ENCODE results near the gene KRT71. TPM values are rescaled to one million over a fixed set of nuclear protein-coding genes. Genes with fewer than 3 reads are reported as not detected.
"Not testable (repeated sequence)": the region's sequence is repeated elsewhere in the genome, so short reads cannot be mapped to it uniquely, and the experiment has no call there.

KRT71 gene
- total RNA-seq, 4 donors from 2014 or later, result not detected

- DNase-seq, result no peak
- ATAC-seq, result no peak
- no peaks in the 10 kb centered on the region for H3K9me3 ChIP-seq
- in situ Hi-C loops (cut with MboI; ENCODE audit: low sequenced_read_pairs in 4 of 4) (no loop called here), intact Hi-C loops (cut with DNase I; ENCODE audit: low total_unique reads) (no loop called here)
- H3K4me1 ChIP-seq, result no peaks in the 10 kb centered on the region
- H3K4me3 ChIP-seq, result no peak overlapping the region
- H3K27ac ChIP-seq, result no peak overlapping the region
- peaks cover 15 to 32% (median 20%) of the 10 kb centered on the region in 3 donors for H3K27me3 ChIP-seq
- TF ChIP-seq POLR2A (IDR thresholded peaks at IDR 0.05) (no peak), CTCF (IDR thresholded peaks at IDR 0.05 in 4 of 5, conservative IDR thresholded peaks at IDR 0.05 in 1 of 5) (no peak)
- no peaks in the 10 kb centered on the region for H3K36me3 ChIP-seq
These were observed 47.5 kb upstream of the KRT71 start for GRCh38 chr12:52600475-52600874.

- Histone ChIP-seq H3K27ac (no peak overlapping the region), H3K4me1 (no peaks in the 10 kb centered on the region), H3K36me3 (no peaks in the 10 kb centered on the region), H3K4me3 (no peak overlapping the region), H3K27me3 (peaks cover 15 to 32% (median 20%) of the 10 kb centered on the region in 3 donors), H3K9me3 (no peaks in the 10 kb centered on the region)
- no peak for DNase-seq
- in situ Hi-C loops (cut with MboI; ENCODE audit: low sequenced_read_pairs in 4 of 4), result no loop called here
- no peak for TF ChIP-seq CTCF (IDR thresholded peaks at IDR 0.05 in 4 of 5, conservative IDR thresholded peaks at IDR 0.05 in 1 of 5)
- TF ChIP-seq POLR2A (IDR thresholded peaks at IDR 0.05), result no peak
- intact Hi-C loops (cut with DNase I; ENCODE audit: low total_unique reads), result no loop called here
- ATAC-seq, result no peak
These were observed 47.1 kb upstream of the KRT71 start for GRCh38 chr12:52600071-52600470.

GRCh38 chr12:52598966-52599365 is 46.0 kb upstream of the KRT71 start:
- H3K36me3 ChIP-seq, result no peaks in the 10 kb centered on the region
- intact Hi-C loops (cut with DNase I; ENCODE audit: low total_unique reads) (no loop called here), in situ Hi-C loops (cut with MboI; ENCODE audit: low sequenced_read_pairs in 4 of 4) (loop anchor here in 1 of 4 donors (25.0 kb wide), 2 partner anchors 288 to 388 kb away; no protein-coding TSS in a partner anchor)
- H3K4me1 ChIP-seq, result no peaks in the 10 kb centered on the region
- H3K9me3 ChIP-seq, result no peaks in the 10 kb centered on the region
- no peak for DNase-seq
- peaks cover 15 to 32% (median 20%) of the 10 kb centered on the region in 3 donors for H3K27me3 ChIP-seq
- H3K4me3 ChIP-seq, result no peak overlapping the region
- H3K27ac ChIP-seq, result no peak overlapping the region
- TF ChIP-seq CTCF (IDR thresholded peaks at IDR 0.05 in 4 of 5, conservative IDR thresholded peaks at IDR 0.05 in 1 of 5), result no peak
- no peak for TF ChIP-seq POLR2A (IDR thresholded peaks at IDR 0.05)
- ATAC-seq, result no peak

GRCh38 chr12:52594237-52594636 is 41.3 kb upstream of the KRT71 start:
- H3K4me3 ChIP-seq; H3K4me1 ChIP-seq; ATAC-seq; H3K9me3 ChIP-seq; DNase-seq; H3K27me3 ChIP-seq; H3K27ac ChIP-seq; intact Hi-C loops (cut with DNase I; ENCODE audit: low total_unique reads); H3K36me3 ChIP-seq: not testable (repeated sequence)
- in situ Hi-C loops (cut with MboI; ENCODE audit: low sequenced_read_pairs in 4 of 4), result loop anchor here in 2 of 4 donors (5.0 to 25.0 kb wide), 3 partner anchors 288 to 393 kb away; no protein-coding TSS in a partner anchor

GRCh38 chr12:52591521-52591920 is 38.6 kb upstream of the KRT71 start:
- intact Hi-C loops (cut with DNase I; ENCODE audit: low total_unique reads), result no loop called here
- TF ChIP-seq CTCF (IDR thresholded peaks at IDR 0.05 in 4 of 5, conservative IDR thresholded peaks at IDR 0.05 in 1 of 5), result no peak
- no peak for TF ChIP-seq POLR2A (IDR thresholded peaks at IDR 0.05)
- no peak for DNase-seq
- Histone ChIP-seq H3K4me3 (no peak overlapping the region), H3K4me1 (no peaks in the 10 kb centered on the region), H3K27ac (no peak overlapping the region), H3K9me3 (no peaks in the 10 kb centered on the region), H3K36me3 (no peaks in the 10 kb centered on the region), H3K27me3 (no peaks in the 10 kb centered on the region)
- no peak for ATAC-seq
- in situ Hi-C loops (cut with MboI; ENCODE audit: low sequenced_read_pairs in 4 of 4), result loop anchor here in 2 of 4 donors (5.0 to 25.0 kb wide), 3 partner anchors 291 to 396 kb away; no protein-coding TSS in a partner anchor
